Measurements from ENCODE around the gene NAV3.

Gene NAV3

DNA sequence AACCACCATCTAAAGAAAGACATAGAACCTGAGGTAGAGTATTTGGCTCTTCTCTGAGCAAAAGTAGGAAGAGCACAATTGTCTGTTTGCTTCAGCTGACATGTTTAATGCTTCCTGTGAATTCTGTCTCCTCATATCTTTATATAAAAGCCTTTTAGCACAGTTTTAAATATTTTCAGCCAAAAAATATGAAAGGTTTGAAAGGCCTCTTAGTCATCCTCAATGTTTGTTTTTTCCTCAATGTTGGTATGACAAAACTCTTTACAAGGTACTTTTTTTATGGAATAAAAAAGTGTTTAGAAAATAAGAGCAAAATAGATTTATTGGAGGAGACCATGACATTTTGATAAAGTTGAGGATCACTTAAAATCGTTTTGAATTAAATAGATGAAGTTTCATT lies 360.9 kb downstream of the NAV3 start:
- peaks cover 42% of the 10 kb centered on the region for H3K4me1 ChIP-seq (ENCODE audit: control insufficient read depth, insufficient read depth, low read length)
- peaks cover 51% of the 10 kb centered on the region for H3K36me3 ChIP-seq (ENCODE audit: control insufficient read depth, insufficient read depth, low read length, severe bottlenecking)
- H3K27me3 ChIP-seq (replicated peaks; ENCODE audit: control insufficient read depth, insufficient read depth, low read length): no peaks in the 10 kb centered on the region
- no peak overlapping the region for H3K4me3 ChIP-seq (ENCODE audit: low read length)
- H3K9ac ChIP-seq (ENCODE audit: low read length): no peak overlapping the region
- peak; percentile 52 for DNase-seq (ENCODE audit: low read depth)
- no peaks in the 10 kb centered on the region for H3K9me3 ChIP-seq (ENCODE audit: control insufficient read depth, low read length)

- peaks cover 40% of the 10 kb centered on the region for H3K4me1 ChIP-seq (ENCODE audit: control insufficient read depth, insufficient read depth, low read length)
- H3K36me3 ChIP-seq (ENCODE audit: control insufficient read depth, insufficient read depth, low read length, severe bottlenecking): peaks cover 44% of the 10 kb centered on the region
- no peaks in the 10 kb centered on the region for H3K27me3 ChIP-seq (replicated peaks; ENCODE audit: control insufficient read depth, insufficient read depth, low read length)
- no peak overlapping the region for H3K9ac ChIP-seq (ENCODE audit: low read length)
- H3K9me3 ChIP-seq (ENCODE audit: control insufficient read depth, low read length): no peaks in the 10 kb centered on the region
- no peak overlapping the region for H3K4me3 ChIP-seq (ENCODE audit: low read length)
- DNase-seq (ENCODE audit: low read depth): peak; percentile 52
Measured at GRCh38 chr12:78192979-78193378, 362.3 kb downstream of the NAV3 start.

GRCh38 chr12:78194448-78194847 lies 363.8 kb downstream of the NAV3 start:
- Histone ChIP-seq H3K9me3 (ENCODE audit: control insufficient read depth, low read length) (no peaks in the 10 kb centered on the region), H3K36me3 (ENCODE audit: control insufficient read depth, insufficient read depth, low read length, severe bottlenecking) (peaks cover 48% of the 10 kb centered on the region), H3K27me3 (replicated peaks; ENCODE audit: control insufficient read depth, insufficient read depth, low read length) (no peaks in the 10 kb centered on the region), H3K9ac (ENCODE audit: low read length) (no peak overlapping the region), H3K4me3 (ENCODE audit: low read length) (no peak overlapping the region), H3K4me1 (ENCODE audit: control insufficient read depth, insufficient read depth, low read length) (peaks cover 40% of the 10 kb centered on the region)
- peak; percentile 90 for DNase-seq (ENCODE audit: low read depth)

DNA sequence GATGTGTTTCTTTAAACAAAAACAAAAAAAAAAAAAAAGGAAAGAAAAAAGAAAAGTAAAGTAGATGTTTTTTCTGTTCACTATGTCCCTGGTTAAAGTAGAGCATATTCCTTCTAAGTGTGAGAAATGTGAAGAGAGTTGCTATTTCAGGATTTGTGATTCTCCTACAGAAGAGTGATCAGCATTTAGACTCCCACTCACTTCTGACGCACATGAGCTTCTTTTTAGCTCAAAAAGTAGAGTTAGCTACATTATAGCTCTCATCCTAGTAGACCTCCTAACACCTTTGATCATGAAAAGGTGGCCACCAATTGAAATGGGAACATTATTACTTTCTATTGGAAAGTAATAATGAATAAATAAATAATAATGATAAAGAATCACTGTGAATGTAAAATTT lies 368.2 kb downstream of the NAV3 start:
- Histone ChIP-seq H3K9me3 (ENCODE audit: control insufficient read depth, low read length) (no peaks in the 10 kb centered on the region), H3K9ac (ENCODE audit: low read length) (no peak overlapping the region), H3K36me3 (ENCODE audit: control insufficient read depth, insufficient read depth, low read length, severe bottlenecking) (peaks cover 51% of the 10 kb centered on the region), H3K4me1 (ENCODE audit: control insufficient read depth, insufficient read depth, low read length) (peaks cover 19% of the 10 kb centered on the region), H3K4me3 (ENCODE audit: low read length) (no peak overlapping the region), H3K27me3 (replicated peaks; ENCODE audit: control insufficient read depth, insufficient read depth, low read length) (no peaks in the 10 kb centered on the region)
- no peak for DNase-seq (ENCODE audit: low read depth)

DNA sequence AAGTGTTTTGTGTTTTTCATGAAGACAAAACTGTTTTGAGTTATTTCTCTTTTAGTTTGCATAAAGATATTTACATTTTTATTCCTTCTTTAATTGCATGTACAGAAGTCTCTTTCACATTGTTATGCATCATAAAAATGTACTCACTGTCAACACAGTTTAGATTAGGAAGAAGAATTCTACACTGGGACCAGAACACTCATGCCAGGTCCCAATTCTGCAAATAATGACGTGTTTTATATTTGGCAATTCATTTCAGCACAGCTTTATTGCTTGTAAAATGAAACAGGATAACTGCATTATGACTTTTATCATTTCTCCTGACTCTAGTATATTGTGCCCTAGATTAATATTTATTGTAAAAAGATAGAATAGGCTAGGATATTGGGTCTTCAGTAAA lies 369.2 kb downstream of the NAV3 start:
- H3K9me3 ChIP-seq (ENCODE audit: control insufficient read depth, low read length): no peaks in the 10 kb centered on the region
- no peak overlapping the region for H3K9ac ChIP-seq (ENCODE audit: low read length)
- peaks cover 9% of the 10 kb centered on the region for H3K4me1 ChIP-seq (ENCODE audit: control insufficient read depth, insufficient read depth, low read length)
- peaks cover 56% of the 10 kb centered on the region for H3K36me3 ChIP-seq (ENCODE audit: control insufficient read depth, insufficient read depth, low read length, severe bottlenecking)
- H3K4me3 ChIP-seq (ENCODE audit: low read length): no peak overlapping the region
- DNase-seq (ENCODE audit: low read depth): no peak
- H3K27me3 ChIP-seq (replicated peaks; ENCODE audit: control insufficient read depth, insufficient read depth, low read length): no peaks in the 10 kb centered on the region

DNA sequence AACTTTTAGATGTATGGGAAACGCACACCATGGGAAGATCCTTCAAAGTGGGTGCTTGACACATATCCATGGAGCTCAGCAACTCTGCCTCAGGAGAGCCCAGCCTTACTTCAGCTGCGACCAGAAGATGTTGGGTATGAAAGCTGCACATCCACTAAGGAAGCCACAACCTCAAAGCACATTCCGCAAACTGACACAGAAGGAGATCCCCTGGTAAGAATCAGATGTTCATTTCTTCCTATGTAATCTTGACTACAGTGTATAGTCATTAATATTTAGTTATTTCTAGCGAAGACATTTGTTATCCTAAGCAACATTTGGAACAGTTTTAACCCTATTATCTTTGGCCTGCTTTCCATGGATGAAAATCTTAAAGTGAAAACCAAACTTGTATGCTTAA lies 374.2 kb downstream of the NAV3 start:
- no peak overlapping the region for H3K9ac ChIP-seq (ENCODE audit: low read length)
- H3K36me3 ChIP-seq (ENCODE audit: control insufficient read depth, insufficient read depth, low read length, severe bottlenecking): peaks cover 51% of the 10 kb centered on the region
- H3K4me1 ChIP-seq (ENCODE audit: control insufficient read depth, insufficient read depth, low read length): peaks cover 8% of the 10 kb centered on the region
- H3K4me3 ChIP-seq (ENCODE audit: low read length): no peak overlapping the region
- DNase-seq (ENCODE audit: low read depth): no peak
- no peaks in the 10 kb centered on the region for H3K27me3 ChIP-seq (replicated peaks; ENCODE audit: control insufficient read depth, insufficient read depth, low read length)
- H3K9me3 ChIP-seq (ENCODE audit: control insufficient read depth, low read length): no peaks in the 10 kb centered on the region

- H3K9ac ChIP-seq (ENCODE audit: low read length): no peak overlapping the region
- H3K27me3 ChIP-seq (replicated peaks; ENCODE audit: control insufficient read depth, insufficient read depth, low read length): no peaks in the 10 kb centered on the region
- no peaks in the 10 kb centered on the region for H3K9me3 ChIP-seq (ENCODE audit: control insufficient read depth, low read length)
- H3K4me3 ChIP-seq (ENCODE audit: low read length): no peak overlapping the region
- H3K36me3 ChIP-seq (ENCODE audit: control insufficient read depth, insufficient read depth, low read length, severe bottlenecking): peaks cover 50% of the 10 kb centered on the region
- peaks cover 24% of the 10 kb centered on the region for H3K4me1 ChIP-seq (ENCODE audit: control insufficient read depth, insufficient read depth, low read length)
- DNase-seq (ENCODE audit: low read depth): no peak
Measured at GRCh38 chr12:78208092-78208491, 377.4 kb downstream of the NAV3 start.

DNA sequence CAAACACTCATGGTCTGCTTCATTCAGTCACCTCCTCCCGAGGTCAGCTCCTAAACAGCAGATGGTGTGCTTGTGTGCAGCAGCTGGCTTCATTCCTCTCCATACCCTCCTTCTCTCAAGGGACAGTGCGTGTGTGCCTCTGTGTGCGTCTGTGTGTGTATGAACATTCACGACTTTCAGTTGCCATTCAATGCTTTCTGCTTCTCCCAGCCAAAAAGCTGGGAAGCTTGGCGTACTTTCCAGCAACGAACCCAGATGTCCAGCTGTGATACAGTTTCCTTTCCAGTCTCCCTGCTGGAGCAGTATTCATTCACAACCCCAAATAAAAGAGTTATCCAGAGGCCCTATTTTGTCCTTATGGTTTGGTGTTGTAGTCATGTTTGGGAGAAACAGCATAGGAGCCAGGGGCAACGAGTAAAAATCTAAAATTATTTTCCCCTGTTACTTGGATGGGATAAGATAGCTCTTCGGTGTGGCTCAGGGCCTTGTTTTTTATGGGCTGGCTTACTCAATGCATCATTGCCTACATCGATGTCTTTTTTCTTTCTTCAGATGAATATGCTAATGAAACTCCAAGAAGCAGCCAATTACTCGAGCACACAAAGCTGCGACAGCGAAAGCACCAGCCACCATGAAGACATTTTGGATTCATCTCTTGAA lies 379.3 kb downstream of the NAV3 start:
- no peaks in the 10 kb centered on the region for H3K27me3 ChIP-seq (replicated peaks; ENCODE audit: control insufficient read depth, insufficient read depth, low read length)
- H3K9me3 ChIP-seq (ENCODE audit: control insufficient read depth, low read length): no peaks in the 10 kb centered on the region
- H3K4me3 ChIP-seq (ENCODE audit: low read length): peak overlapping the region; percentile 21
- peaks cover 40% of the 10 kb centered on the region for H3K36me3 ChIP-seq (ENCODE audit: control insufficient read depth, insufficient read depth, low read length, severe bottlenecking)
- H3K4me1 ChIP-seq (ENCODE audit: control insufficient read depth, insufficient read depth, low read length): peaks cover 24% of the 10 kb centered on the region
- H3K9ac ChIP-seq (ENCODE audit: low read length): peak overlapping the region; percentile 2
- no peak for DNase-seq (ENCODE audit: low read depth)

- H3K27me3 ChIP-seq (replicated peaks; ENCODE audit: control insufficient read depth, insufficient read depth, low read length): no peaks in the 10 kb centered on the region
- peaks cover 24% of the 10 kb centered on the region for H3K4me1 ChIP-seq (ENCODE audit: control insufficient read depth, insufficient read depth, low read length)
- H3K9me3 ChIP-seq (ENCODE audit: control insufficient read depth, low read length): no peaks in the 10 kb centered on the region
- H3K4me3 ChIP-seq (ENCODE audit: low read length): no peak overlapping the region
- DNase-seq (ENCODE audit: low read depth): no peak
- no peak overlapping the region for H3K9ac ChIP-seq (ENCODE audit: low read length)
- H3K36me3 ChIP-seq (ENCODE audit: control insufficient read depth, insufficient read depth, low read length, severe bottlenecking): peaks cover 35% of the 10 kb centered on the region
Measured at GRCh38 chr12:78210506-78210860, 379.8 kb downstream of the NAV3 start.

DNA sequence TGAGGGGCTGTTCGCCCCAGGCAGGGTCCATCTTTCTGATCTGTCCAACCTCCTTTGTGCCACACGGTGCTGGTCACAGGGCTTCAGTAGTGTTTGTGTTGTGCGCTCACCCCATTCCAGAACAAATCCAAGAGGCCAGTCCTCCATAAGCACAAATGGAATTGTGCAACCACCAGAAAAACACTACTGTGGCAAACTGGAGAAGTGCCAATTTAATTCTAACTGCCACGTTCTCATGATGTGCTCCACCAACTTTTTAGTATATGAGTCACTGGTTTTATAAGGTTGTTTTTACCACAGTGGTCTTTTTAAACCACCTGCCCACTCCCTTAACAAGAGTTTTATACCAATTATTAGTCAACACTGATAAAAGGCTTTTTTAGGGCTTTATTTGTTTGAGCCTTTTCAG lies 380.2 kb downstream of the NAV3 start:
- DNase-seq (ENCODE audit: low read depth): peak; percentile 74
- Histone ChIP-seq H3K36me3 (ENCODE audit: control insufficient read depth, insufficient read depth, low read length, severe bottlenecking) (peaks cover 33% of the 10 kb centered on the region), H3K27me3 (replicated peaks; ENCODE audit: control insufficient read depth, insufficient read depth, low read length) (no peaks in the 10 kb centered on the region), H3K4me3 (ENCODE audit: low read length) (no peak overlapping the region), H3K4me1 (ENCODE audit: control insufficient read depth, insufficient read depth, low read length) (peaks cover 24% of the 10 kb centered on the region), H3K9ac (ENCODE audit: low read length) (no peak overlapping the region), H3K9me3 (ENCODE audit: control insufficient read depth, low read length) (no peaks in the 10 kb centered on the region)

GRCh38 chr12:78220811-78221210 lies 390.1 kb downstream of the NAV3 start:
- Histone ChIP-seq H3K36me3 (ENCODE audit: control insufficient read depth, insufficient read depth, low read length, severe bottlenecking) (no peaks in the 10 kb centered on the region), H3K4me1 (ENCODE audit: control insufficient read depth, insufficient read depth, low read length) (no peaks in the 10 kb centered on the region), H3K9me3 (ENCODE audit: control insufficient read depth, low read length) (no peaks in the 10 kb centered on the region), H3K4me3 (ENCODE audit: low read length) (no peak overlapping the region), H3K27me3 (replicated peaks; ENCODE audit: control insufficient read depth, insufficient read depth, low read length) (no peaks in the 10 kb centered on the region), H3K9ac (ENCODE audit: low read length) (no peak overlapping the region)
- DNase-seq (ENCODE audit: low read depth): no peak

DNA sequence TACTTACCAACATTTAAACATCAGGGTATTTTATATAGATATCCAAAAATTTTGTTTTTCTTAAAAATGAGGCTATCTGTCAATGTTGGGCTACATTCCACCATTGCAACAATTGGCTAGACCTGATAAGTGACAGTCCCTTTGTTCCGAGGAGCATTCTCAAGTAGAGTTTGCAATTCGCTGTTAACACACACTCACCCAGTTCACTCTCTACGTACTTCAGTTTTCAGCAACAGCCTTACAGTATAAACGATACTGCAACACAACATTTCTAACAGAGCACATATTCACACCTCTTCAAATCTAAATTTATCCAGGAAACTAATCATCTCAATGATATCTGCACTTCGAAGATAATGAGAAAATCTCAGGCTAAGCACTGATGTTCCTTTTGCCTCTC lies 393.5 kb downstream of the NAV3 start:
- Histone ChIP-seq H3K36me3 (ENCODE audit: control insufficient read depth, insufficient read depth, low read length, severe bottlenecking) (no peaks in the 10 kb centered on the region), H3K4me1 (ENCODE audit: control insufficient read depth, insufficient read depth, low read length) (no peaks in the 10 kb centered on the region), H3K4me3 (ENCODE audit: low read length) (no peak overlapping the region), H3K9me3 (ENCODE audit: control insufficient read depth, low read length) (no peaks in the 10 kb centered on the region), H3K27me3 (replicated peaks; ENCODE audit: control insufficient read depth, insufficient read depth, low read length) (no peaks in the 10 kb centered on the region), H3K9ac (ENCODE audit: low read length) (no peak overlapping the region)
- DNase-seq (ENCODE audit: low read depth): no peak

Data from adipocyte (in vitro differentiated cells).